Gastrocnemius medialis (tissue), 4 donors: ENCODE data around the gene AMIGO1. TPM values are rescaled to one million over a fixed set of nuclear protein-coding genes. Genes with fewer than 3 reads are reported as not detected.

Source experiments
- ATAC-seq, 2 donors: fragments of 150-250 bp; one replicate each; pipeline ENCODE4 v1.9.1; 2016
- DNase-seq, 2 donors: peaks; one replicate each; pipeline ENCODE4 v3.0.0-alpha.2; 2019
- H3K27ac ChIP-seq, 4 donors: fragments of 200-600 bp; sonication (generic); 1 replicate in 1 of 4; 2 replicates in 3 of 4; pipeline ENCODE4 v1.5.1; 2016 to 2018; ENCODE audit warnings: mild to moderate bottlenecking in 2 of 4, moderate library complexity in 1 of 4
- H3K27me3 ChIP-seq, 3 donors: fragments of 200-600 bp; sonication (generic) in 2 of 3; 1 replicate in 1 of 3; 2 replicates in 2 of 3; pipeline versions ENCODE4 v1.5.1 to v1.6.0; 2016 to 2019; ENCODE audit warnings: mild to moderate bottlenecking in 1 of 3, moderate library complexity in 1 of 3
- H3K36me3 ChIP-seq, 2 donors: fragments of 200-600 bp; sonication (generic) in 1 of 2; one replicate each; pipeline ENCODE4 v1.5.1; 2017 to 2018
- H3K4me1 ChIP-seq, 2 donors: fragments of 200-600 bp; sonication (generic) in 1 of 2; one replicate each; pipeline ENCODE4 v1.5.1; 2016 to 2017; ENCODE audit warnings: mild to moderate bottlenecking in 2 of 2
- H3K4me3 ChIP-seq, 4 donors: fragments of 200-600 bp; sonication (generic) in 3 of 4; 1 replicate in 1 of 4; 2 replicates in 3 of 4; pipeline ENCODE4 v1.5.1; 2016 to 2019; ENCODE audit warnings: mild to moderate bottlenecking in 2 of 4
- H3K9me3 ChIP-seq, 3 donors: fragments of 200-600 bp; sonication (generic) in 2 of 3; 1 replicate in 1 of 3; 2 replicates in 2 of 3; pipeline ENCODE4 v1.5.1; 2016 to 2019
- CTCF ChIP-seq, 5 experiments: fragments of 450-650 bp in 3 of 5; fragments of 200-600 bp in 2 of 5; sonication (generic) in 2 of 5; IDR thresholded peaks in 4 of 5; conservative IDR thresholded peaks in 1 of 5; 1 replicate in 4 of 5; 2 replicates in 1 of 5; pipeline ENCODE4 v1.5.1; 2016 to 2019; ENCODE audit warnings: antibody characterized with exemption in 5 of 5, mild to moderate bottlenecking in 3 of 5, moderate library complexity in 3 of 5
- POLR2A ChIP-seq, 2 donors: fragments of 450-650 bp; IDR thresholded peaks; one replicate each; pipeline ENCODE4 v1.6.1; 2017; ENCODE audit warnings: antibody characterized with exemption in 2 of 2, mild to moderate bottlenecking in 2 of 2, moderate library complexity in 2 of 2
- in situ Hi-C, 4 donors: fragments of 200-750 bp; cut with MboI; loops; one replicate each; pipeline versions ENCODE4 v1.15.0 to v1.8.0; 2017; ENCODE audit warnings: low sequenced_read_pairs in 4 of 4
- intact Hi-C: fragments of 100-400 bp; cut with DNase I; formaldehyde crosslinking; loops from one replicate; pipeline ENCODE4 v1.15.1; 2023; ENCODE audit warnings: low total_unique reads
- total RNA-seq, 4 donors: library from RNA; depleted of rRNA; stranded (reverse); fragments of >200 nt; gene quantifications; one replicate each; pipeline versions ENCODE4 v1.1.0 to v1.2.3, GENCODE V29; 2016

AMIGO1 gene
- total RNA-seq, 4 donors from 2014 or later = 8.6 to 20.9 (median 15.1) TPM

GRCh38 chr1:109499661-109500536 lies 9.6 kb downstream of the AMIGO1 start:
- ATAC-seq (peak; percentile 34 to 39), DNase-seq (peak in 1 of 2 donors; percentile 59)
- in situ Hi-C loops = loop anchor here in 2 of 4 donors (5.0 kb wide), 1 partner anchor 32 kb away; no protein-coding TSS in a partner anchor
- no peaks in the 10 kb centered on the region for H3K9me3 ChIP-seq
- TF ChIP-seq POLR2A (IDR thresholded peaks at IDR 0.05) (no peak), CTCF (IDR thresholded peaks at IDR 0.05 in 4 of 5, conservative IDR thresholded peaks at IDR 0.05 in 1 of 5) (peak in 4 of 5 experiments; percentile 30 to 53 (median 42))
- peaks cover 3 to 4% of the 10 kb centered on the region in 2 donors for H3K4me1 ChIP-seq
- H3K27ac ChIP-seq = peak overlapping the region in 2 of 4 donors; percentile 3 to 46
- H3K4me3 ChIP-seq = no peak overlapping the region
- no peaks in the 10 kb centered on the region for H3K27me3 ChIP-seq
- intact Hi-C loops = no loop called here
- H3K36me3 ChIP-seq = peaks cover 0 to 28% of the 10 kb centered on the region in 2 donors

- Histone ChIP-seq H3K4me3 (no peak overlapping the region), H3K9me3 (no peaks in the 10 kb centered on the region), H3K4me1 (peaks cover 7 to 11% of the 10 kb centered on the region in 2 donors), H3K27me3 (no peaks in the 10 kb centered on the region), H3K27ac (peak overlapping the region in 2 of 4 donors; percentile 3 to 46), H3K36me3 (peaks cover 0 to 28% of the 10 kb centered on the region in 2 donors)
- intact Hi-C loops (no loop called here), in situ Hi-C loops (loop anchor here in 2 of 4 donors (5.0 kb wide), 1 partner anchor 33 kb away; no protein-coding TSS in a partner anchor)
- ATAC-seq (no peak), DNase-seq (no peak)
- TF ChIP-seq POLR2A (IDR thresholded peaks at IDR 0.05) (no peak), CTCF (IDR thresholded peaks at IDR 0.05 in 4 of 5, conservative IDR thresholded peaks at IDR 0.05 in 1 of 5) (no peak)
These were observed 10.4 kb downstream of the AMIGO1 start for GRCh38 chr1:109499081-109499480.

GRCh38 chr1:109498161-109498801 lies 11.2 kb downstream of the AMIGO1 start:
- Histone ChIP-seq H3K36me3 (peaks cover 0 to 28% of the 10 kb centered on the region in 2 donors), H3K9me3 (no peaks in the 10 kb centered on the region), H3K4me1 (peaks cover 11 to 15% of the 10 kb centered on the region in 2 donors), H3K4me3 (no peak overlapping the region), H3K27ac (peak overlapping the region in 1 of 4 donors; percentile 50), H3K27me3 (no peaks in the 10 kb centered on the region)
- TF ChIP-seq POLR2A (IDR thresholded peaks at IDR 0.05) (no peak), CTCF (IDR thresholded peaks at IDR 0.05 in 4 of 5, conservative IDR thresholded peaks at IDR 0.05 in 1 of 5) (peak; percentile 44 to 71 (median 63))
- DNase-seq (peak in 1 of 2 donors; percentile 52), ATAC-seq (peak; percentile 22 to 63)
- in situ Hi-C loops (loop anchor here in 2 of 4 donors (5.0 kb wide), 1 partner anchor 34 kb away; no protein-coding TSS in a partner anchor), intact Hi-C loops (loop anchor here (1.0 kb wide), 1 partner anchor 34 kb away; no protein-coding TSS in a partner anchor)

GRCh38 chr1:109497449-109498160 lies 11.9 kb downstream of the AMIGO1 start:
- in situ Hi-C loops (loop anchor here in 2 of 4 donors (5.0 kb wide), 1 partner anchor 35 kb away; no protein-coding TSS in a partner anchor), intact Hi-C loops (loop anchor here (1.0 kb wide), 1 partner anchor 35 kb away; no protein-coding TSS in a partner anchor)
- no peaks in the 10 kb centered on the region for H3K27me3 ChIP-seq
- H3K4me1 ChIP-seq = peaks cover 11 to 15% of the 10 kb centered on the region in 2 donors
- TF ChIP-seq POLR2A (IDR thresholded peaks at IDR 0.05) (no peak), CTCF (IDR thresholded peaks at IDR 0.05 in 4 of 5, conservative IDR thresholded peaks at IDR 0.05 in 1 of 5) (no peak)
- H3K36me3 ChIP-seq = peaks cover 0 to 28% of the 10 kb centered on the region in 2 donors
- no peaks in the 10 kb centered on the region for H3K9me3 ChIP-seq
- no peak for ATAC-seq
- DNase-seq = no peak
- H3K4me3 ChIP-seq = no peak overlapping the region
- H3K27ac ChIP-seq = peak overlapping the region in 1 of 4 donors; percentile 50
